Spleen (tissue), 7 donors: Measurements from ENCODE around the gene IFNGR1.

Source experiments
- POLR2A ChIP-seq, 3 donors: fragments of 450-650 bp; IDR thresholded peaks; one replicate each; pipeline ENCODE4 v1.5.1; 2017; ENCODE audit warnings: antibody characterized with exemption in 3 of 3, mild to moderate bottlenecking in 1 of 3
- POLR2AphosphoS5 ChIP-seq, 3 donors: sonication (generic); formaldehyde crosslinking; IDR thresholded peaks; one replicate each; pipeline ENCODE4 v1.5.1; 2017; ENCODE audit warnings: antibody characterized with exemption in 3 of 3
- TF ChIP-seq, protein P1 (sequence below), 11 experiments: fragments of 200-600 bp in 7 of 11; fragments of 450-650 bp in 4 of 11; sonication (generic) in 4 of 11; IDR thresholded peaks in 8 of 11; conservative IDR thresholded peaks in 3 of 11; 1 replicate in 7 of 11; 2 replicates in 4 of 11; pipeline versions ENCODE4 v1.4.0 to v1.8.0; 2016 to 2021; ENCODE audit warnings: antibody characterized with exemption in 11 of 11, inconsistent platforms in 4 of 11, mild to moderate bottlenecking in 1 of 11
- donor health status: DM: no; HTN: no; CAD: no; lungs with moderate emphysema.
- donor health status: DM: no; HTN: no; CAD: no.
- donor health status: DM: no; HTN: no; CAD: no.

DNA sequence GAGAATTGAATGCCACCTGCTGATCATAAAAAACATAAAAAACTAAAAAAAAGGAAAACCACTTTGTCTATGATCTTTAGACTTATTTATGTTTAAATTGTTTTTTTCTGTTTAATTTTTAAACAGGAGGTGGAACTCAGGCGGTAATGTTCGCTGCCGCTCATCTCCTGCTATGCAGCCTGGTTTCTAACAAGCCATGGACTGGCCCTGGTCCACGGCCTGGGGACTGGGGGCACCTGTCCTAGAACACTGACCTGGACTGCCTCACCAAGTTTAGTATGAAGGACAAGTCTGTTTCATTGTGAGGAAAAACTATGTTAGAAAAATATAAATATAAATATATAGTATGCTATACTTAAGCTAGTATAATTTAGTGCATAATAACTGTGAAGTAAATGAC is 27.0 kb upstream of the IFNGR1 start:
- no peak for TF ChIP-seq POLR2A (IDR thresholded peaks at IDR 0.05)
- TF ChIP-seq, protein P1, sequence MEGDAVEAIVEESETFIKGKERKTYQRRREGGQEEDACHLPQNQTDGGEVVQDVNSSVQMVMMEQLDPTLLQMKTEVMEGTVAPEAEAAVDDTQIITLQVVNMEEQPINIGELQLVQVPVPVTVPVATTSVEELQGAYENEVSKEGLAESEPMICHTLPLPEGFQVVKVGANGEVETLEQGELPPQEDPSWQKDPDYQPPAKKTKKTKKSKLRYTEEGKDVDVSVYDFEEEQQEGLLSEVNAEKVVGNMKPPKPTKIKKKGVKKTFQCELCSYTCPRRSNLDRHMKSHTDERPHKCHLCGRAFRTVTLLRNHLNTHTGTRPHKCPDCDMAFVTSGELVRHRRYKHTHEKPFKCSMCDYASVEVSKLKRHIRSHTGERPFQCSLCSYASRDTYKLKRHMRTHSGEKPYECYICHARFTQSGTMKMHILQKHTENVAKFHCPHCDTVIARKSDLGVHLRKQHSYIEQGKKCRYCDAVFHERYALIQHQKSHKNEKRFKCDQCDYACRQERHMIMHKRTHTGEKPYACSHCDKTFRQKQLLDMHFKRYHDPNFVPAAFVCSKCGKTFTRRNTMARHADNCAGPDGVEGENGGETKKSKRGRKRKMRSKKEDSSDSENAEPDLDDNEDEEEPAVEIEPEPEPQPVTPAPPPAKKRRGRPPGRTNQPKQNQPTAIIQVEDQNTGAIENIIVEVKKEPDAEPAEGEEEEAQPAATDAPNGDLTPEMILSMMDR (IDR thresholded peaks at IDR 0.05 in 8 of 11, conservative IDR thresholded peaks at IDR 0.05 in 3 of 11): no peak
- no peak for TF ChIP-seq POLR2AphosphoS5 (IDR thresholded peaks at IDR 0.05)
